Central memory CD4-positive, alpha-beta T cell (primary cell): Measurements from ENCODE around the gene CACNA1D.

Source experiments
- DNase-seq: peaks from one replicate; pipeline ENCODE4 v3.0.0; 2022

The CACNA1D gene

GRCh38 chr3:53795176-53795575 is 300.8 kb downstream of the CACNA1D start:
- DNase-seq, result no peak

GRCh38 chr3:53795789-53796560 is 301.6 kb downstream of the CACNA1D start:
- no peak for DNase-seq

GRCh38 chr3:53798144-53798543 is 303.7 kb downstream of the CACNA1D start:
- no peak for DNase-seq

- no peak for DNase-seq
These were observed 305.0 kb downstream of the CACNA1D start for GRCh38 chr3:53799338-53799865.

GRCh38 chr3:53800041-53800906 is 305.9 kb downstream of the CACNA1D start:
- no peak for DNase-seq

- no peak for DNase-seq
These were observed 306.9 kb downstream of the CACNA1D start for GRCh38 chr3:53801319-53801718.

GRCh38 chr3:53802256-53802880 is 308.0 kb downstream of the CACNA1D start:
- DNase-seq, result no peak

- no peak for DNase-seq
These were observed 308.9 kb downstream of the CACNA1D start for GRCh38 chr3:53803124-53803815.

GRCh38 chr3:53803816-53804695 is 309.6 kb downstream of the CACNA1D start:
- DNase-seq, result no peak

- no peak for DNase-seq
These were observed 310.5 kb downstream of the CACNA1D start for GRCh38 chr3:53804697-53805462.

- no peak for DNase-seq
These were observed 311.2 kb downstream of the CACNA1D start for GRCh38 chr3:53805463-53806159.

- DNase-seq, result no peak
These were observed 312.0 kb downstream of the CACNA1D start for GRCh38 chr3:53806182-53807116.

- no peak for DNase-seq
These were observed 312.9 kb downstream of the CACNA1D start for GRCh38 chr3:53807117-53807810.

- DNase-seq, result no peak
These were observed 314.1 kb downstream of the CACNA1D start for GRCh38 chr3:53808496-53808895.

- DNase-seq, result no peak
These were observed 314.9 kb downstream of the CACNA1D start for GRCh38 chr3:53809267-53809666.

- no peak for DNase-seq
These were observed 315.5 kb downstream of the CACNA1D start for GRCh38 chr3:53809764-53810400.

- no peak for DNase-seq
These were observed 316.9 kb downstream of the CACNA1D start for GRCh38 chr3:53811143-53811927.
